Measurements from ENCODE around the gene SAMHD1.
"Not testable (repeated sequence)": the region's sequence is repeated elsewhere in the genome, so short reads cannot be mapped to it uniquely, and the experiment has no call there.

The SAMHD1 gene

DNA sequence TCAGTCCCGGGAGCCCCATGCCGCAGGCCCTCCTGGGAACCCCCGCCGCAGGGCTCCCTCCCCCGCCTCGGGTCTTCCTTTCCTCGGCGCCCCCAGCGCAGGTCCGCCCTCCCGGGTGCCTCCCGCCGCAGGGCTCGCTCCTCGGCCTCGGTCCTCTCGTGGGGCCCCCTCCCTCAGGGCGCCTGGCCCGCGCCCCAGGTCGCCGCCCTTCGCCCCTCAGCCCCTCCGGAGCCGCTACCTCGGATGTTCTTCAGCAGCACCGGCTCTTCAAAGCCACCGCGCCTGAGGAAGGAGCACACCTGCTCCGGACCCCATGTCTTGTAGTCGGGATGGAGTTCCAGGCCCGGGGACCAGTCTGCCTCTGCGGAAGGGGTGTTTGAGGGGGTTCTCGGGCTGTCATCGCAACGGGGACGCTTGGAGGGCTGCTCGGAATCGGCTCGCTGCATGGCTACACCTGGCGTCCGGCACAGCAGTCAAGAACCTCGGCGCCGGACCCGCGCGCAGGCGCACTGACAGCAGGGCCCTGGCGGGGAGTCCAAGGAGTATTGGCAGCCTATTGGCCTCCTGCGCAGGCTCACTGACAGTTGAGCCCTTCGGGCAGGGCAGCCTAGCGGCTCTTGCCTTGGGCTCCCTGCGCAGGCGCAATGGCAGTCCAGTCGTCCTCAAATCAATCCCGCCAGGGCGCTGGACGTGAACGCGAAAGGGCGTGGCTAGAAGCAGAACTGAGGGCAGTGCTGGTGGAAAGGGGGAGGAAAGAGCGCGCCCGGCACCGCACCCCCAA, at the start of gene SAMHD1:
SAMHD1 (minus strand) TSS at position 511 of the 781 bp plus-strand sequence; CDS start at position 446, 65 bp downstream.
- DNase-seq (ENCODE audit: low spot score) = peak; percentile 100

DNA sequence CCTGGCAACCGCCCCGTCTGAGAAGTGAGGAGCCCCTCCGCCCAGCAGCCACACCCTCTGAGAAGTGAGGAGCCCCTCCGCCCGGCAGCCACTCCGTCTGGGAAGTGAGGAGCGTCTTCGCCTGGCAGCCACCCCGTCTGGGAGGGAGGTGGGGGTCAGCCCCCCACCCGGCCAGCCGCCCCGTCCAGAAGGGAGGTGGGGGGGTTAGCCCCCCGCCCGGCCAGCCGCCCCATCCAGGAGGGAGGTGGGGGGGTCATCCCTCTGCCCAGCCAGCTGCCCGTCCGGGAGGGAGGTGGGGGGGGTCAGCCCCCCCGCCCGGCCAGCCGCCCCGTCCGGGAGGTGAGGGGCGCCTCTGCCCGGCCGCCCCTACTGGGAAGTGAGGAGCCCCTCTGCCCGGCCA, 48.7 kb upstream of the SAMHD1 start:
- DNase-seq (ENCODE audit: low spot score) = not testable (repeated sequence)

DNA sequence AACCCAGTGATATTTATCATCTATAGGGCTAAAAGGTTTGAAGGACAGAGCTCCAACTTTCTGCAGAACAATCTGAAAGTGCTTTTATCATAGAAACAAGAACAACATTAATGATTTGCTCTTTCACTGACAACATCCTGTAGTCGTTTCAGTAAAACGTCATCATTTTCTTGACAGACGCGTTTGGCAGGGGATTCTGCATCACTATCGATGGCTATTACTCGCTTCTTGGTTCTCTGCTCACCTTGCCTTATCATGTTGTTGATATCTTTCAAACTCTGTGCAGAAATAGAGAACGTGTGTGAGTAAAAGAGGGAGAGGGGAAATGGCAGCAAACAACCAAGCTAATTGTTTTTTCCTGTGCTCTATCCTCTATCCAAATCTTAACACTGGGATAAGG, 47.1 kb upstream of the SAMHD1 start:
- DNase-seq (ENCODE audit: low spot score) = no peak

DNA sequence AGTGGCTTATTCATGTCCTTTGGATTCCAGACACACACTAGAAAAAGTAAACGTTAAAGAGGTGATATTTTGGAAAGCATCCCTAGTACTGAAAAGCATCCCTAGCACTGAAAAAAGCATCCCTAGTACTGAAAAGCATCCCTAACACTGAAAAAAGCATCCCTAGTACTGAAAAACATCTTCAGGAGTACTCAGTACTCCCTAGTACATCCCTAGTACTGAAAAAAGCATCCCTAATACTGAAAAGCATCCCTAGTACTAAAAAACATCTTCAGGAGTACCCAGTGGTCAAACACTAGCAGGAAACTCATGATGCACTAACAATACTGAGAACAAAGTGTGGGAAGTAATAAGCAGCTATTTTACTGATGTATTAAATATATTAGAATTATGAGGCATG, 45.6 kb upstream of the SAMHD1 start:
- no peak for DNase-seq (ENCODE audit: low spot score)

DNA sequence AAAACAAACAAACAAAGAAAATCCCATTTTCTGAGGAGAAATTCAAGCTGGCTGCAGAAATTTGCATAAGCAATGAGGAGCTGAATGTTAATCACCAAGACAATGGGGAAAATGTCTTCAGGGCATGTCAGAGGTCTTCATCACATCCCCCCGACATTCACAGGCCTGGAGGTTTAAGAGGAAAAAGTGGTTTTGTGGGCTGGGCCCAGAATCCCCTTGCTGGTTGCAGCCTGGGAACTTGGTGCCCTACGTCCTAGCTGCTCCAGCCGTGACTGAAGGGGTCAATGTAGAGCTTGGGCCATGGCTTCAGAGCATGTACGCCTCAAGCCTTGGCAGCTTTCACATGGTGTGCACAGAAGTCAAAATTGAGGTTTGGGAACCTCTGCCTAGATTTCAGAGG, 42.7 kb upstream of the SAMHD1 start:
- DNase-seq (ENCODE audit: low spot score) = not testable (repeated sequence)

DNA sequence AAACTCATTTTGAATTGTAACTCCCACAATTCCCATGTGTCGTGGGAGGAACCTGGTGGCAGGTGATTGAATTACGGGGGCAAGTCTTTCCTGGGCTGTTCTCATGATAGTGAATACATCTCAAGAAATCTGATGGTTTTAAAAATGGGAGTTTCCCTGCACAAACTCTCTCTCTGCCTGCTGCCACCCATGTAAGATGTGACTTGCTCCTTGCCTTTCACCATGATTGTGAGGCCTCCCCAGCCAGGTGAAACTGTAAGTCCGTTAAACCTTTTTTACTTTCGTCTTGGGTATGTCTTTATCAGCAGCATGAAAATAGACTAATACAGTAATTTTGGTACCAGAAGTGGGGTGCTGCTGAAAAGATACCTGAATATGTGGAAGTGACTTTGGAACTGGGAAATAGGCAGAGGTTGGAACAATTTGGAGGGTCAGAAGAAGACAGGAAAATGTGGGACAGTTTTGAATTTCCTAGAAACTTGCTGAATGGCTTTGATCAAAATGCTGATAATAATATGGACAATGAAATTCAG, 41.4 kb upstream of the SAMHD1 start:
- no peak for DNase-seq (ENCODE audit: low spot score)

DNA sequence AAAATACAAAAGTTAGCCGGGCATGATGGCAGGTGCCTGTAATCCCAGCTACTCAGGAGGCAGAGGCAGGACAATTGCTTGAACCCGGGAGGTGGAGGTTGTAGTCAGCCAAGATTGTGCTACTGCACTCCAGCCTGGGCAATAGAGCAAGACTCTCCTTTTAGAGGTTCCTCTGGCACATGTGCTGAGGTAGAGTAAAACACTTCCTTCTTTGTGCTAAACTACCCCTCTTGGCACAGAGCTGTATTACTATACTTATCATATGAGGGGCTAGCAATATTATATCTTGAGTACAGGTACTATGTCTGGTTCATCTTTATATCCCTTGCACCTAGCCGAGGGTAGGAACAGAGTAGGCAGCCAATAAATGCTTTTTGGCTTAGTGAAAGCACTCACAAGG, 40.2 kb upstream of the SAMHD1 start:
- no peak for DNase-seq (ENCODE audit: low spot score)

DNA sequence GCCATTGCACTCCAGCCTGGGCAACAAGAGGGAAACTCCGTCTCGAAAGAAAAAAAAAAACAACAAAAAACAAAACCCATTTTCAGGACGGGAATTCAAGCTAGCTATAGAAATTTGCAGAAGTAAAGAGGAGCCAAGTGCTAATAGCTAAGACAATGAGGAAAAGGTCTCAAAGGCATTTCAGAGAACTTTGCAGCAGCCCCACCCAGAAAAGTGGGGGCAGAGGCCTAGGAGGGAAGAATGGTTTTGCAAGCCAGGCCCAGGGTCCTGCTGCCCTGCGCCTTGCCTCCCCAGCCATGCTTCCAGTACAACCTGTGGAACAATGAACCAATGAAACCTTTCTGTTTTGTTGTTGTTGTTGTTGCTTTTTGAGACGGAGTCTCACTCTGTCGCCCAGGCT, 38.3 kb upstream of the SAMHD1 start:
- DNase-seq (ENCODE audit: low spot score) = no peak

DNA sequence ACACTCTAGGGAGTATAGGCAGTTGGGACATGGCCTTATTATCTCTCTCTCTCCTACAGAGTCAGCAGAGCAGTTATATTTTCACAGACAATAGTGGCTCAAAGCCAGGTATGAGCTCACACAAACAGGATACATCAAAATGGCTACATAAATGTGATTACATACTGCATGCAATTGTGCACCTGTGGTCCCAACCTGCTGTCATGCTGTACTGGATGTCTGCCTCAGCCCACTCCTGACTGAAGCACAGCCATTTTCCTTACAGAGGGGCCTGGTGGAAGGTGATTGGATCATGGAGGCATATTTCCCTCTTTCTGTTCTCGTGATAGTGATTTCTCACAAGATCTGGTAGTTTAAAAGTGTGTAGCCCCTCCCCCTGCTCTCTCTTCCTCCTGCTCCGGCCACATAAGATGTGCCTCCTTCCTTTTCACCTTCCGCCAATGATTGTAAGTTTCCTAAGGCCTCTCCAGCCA, 37.0 kb upstream of the SAMHD1 start:
- DNase-seq (ENCODE audit: low spot score) = no peak

DNA sequence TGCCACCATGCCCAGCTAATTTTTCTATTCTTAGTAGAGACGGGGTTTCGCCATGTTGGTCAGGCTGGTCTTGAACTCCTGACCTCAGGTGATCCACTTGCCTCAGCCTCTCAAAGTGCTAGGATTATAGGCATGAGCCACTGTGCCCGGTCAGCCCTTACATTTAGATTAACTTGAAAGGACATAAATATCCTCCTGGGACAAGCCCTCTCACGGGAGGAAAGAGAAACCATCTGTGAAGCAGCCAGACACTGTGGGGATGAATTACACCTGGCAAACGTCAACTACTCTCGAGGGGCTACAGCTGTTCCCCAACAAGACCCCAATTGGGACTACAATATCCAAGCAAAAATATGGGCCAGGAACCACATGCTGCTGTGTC, 32.7 kb upstream of the SAMHD1 start:
- no peak for DNase-seq (ENCODE audit: low spot score)

DNA sequence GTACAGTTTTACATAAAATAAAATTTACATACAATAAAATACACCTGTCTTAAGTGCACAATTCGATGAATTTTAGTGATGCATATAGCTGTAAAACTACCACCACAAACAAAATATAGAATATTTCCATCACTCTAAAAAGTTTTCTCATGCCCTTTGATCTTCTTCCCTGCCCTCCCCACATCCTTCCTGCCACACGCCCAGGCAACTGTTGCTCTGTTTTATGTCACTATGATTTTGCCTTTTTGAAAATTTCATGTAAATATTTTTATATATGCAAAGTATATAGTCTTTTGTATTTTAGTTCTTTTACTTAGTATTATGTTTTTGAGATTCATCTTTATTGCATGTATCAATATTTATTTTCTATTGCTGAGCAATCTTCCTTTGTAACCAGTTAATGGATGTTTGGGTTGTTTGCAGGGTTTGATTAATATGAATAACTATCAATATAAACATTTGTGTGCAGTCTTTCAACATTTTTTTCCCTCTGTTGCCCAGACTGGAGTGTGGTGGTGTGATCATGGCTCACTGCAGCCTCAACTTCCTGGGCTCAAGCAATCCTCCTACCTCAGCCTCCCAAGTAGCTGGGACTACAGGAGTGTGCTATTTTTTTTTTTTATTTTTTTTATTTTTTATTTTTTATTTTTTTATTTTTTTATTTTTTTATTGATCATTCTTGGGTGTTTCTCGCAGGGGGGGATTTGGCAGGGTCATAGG, 23.8 kb upstream of the SAMHD1 start:
- DNase-seq (ENCODE audit: low spot score) = no peak

DNA sequence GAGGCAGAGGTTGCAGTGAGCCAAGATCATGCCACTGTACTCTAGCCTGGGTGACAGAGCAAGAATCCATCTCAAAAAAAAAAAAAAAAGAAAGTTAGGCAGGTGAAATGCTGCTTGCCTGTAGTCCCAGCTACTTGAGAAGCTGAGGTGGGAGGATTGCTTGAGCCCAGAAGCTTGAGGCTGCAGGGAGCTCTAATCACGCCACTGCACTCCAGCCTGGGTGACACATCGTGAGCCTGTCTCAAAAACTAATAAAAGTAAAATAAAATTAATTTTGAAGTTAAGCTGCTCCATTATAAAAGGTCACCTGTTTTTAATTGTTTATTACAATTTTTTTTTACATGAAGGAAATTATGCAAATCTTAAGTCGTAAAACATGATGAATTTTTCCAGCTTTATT, 23.2 kb upstream of the SAMHD1 start:
- no peak for DNase-seq (ENCODE audit: low spot score)

DNA sequence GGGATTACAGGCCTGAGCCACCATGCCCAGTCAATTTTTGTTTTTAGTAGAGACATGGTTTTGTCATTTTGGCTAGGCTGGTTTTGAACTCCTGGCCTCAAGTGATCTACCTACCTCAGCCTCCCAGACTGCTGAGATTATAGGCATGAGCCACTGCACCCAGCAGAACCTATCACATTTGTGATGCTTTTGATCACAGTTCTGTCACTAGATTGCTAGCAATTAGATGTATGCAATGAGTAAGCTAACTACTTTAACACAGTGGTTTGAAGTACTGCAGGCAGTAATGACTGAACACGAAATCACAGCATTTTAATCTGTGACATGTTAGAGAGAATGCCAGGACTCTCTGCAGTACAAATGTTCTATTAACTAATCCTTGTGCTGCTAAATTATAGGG, 19.6 kb upstream of the SAMHD1 start:
- no peak for DNase-seq (ENCODE audit: low spot score)

DNA sequence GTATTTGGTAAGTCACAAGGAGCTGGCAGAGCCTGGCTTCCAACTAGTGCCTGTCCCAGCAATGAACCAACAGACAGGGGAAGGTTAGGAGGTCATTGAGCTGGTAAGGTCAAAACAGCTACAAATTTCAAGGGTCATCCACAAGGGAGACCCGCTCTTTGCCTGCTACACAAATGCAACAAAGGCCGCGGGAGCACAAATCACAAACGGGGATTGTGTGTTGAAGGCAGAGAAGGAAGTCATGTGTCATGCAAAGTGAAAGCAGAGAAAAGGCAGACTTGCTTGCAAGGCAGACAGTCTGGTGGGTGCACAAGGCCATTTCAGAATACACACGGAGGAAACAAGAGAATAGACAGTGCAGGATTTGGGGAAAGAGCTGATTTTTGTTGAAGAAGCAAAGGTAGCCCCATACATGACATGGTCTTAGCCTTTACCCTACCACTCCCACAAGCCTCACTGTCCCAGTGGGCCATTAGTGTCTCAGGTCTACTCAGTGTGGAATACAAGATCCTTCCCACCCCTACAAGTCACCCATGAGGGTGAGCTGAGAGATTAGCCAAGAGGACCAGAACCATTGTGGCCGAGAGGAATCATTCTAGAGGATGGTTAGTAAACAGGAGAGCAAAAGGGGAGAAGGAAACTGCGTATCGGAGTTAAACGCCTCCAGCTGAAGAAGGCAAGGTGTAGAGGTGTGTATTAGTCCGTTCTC, 18.1 kb upstream of the SAMHD1 start:
- DNase-seq (ENCODE audit: low spot score) = no peak

DNA sequence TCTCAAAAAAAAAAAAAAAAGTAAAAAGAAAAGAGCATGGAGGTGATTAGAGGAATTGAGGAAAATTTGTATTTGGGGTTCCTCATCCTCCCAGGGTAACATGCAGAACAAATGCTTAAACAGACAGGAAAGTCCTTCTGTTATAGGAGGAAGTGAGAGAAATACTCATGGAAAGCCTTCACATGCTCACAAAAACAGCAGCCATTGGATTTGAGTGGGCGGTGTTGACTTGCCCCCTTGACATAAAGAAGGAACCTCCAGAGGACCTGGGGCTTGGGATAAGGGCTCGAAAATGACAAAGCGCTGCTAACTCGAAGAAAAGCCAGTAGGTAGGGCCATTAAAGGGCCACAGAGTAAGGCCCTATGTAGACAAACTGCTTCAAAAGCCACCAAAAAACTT, 17.5 kb upstream of the SAMHD1 start:
- no peak for DNase-seq (ENCODE audit: low spot score)

DNA sequence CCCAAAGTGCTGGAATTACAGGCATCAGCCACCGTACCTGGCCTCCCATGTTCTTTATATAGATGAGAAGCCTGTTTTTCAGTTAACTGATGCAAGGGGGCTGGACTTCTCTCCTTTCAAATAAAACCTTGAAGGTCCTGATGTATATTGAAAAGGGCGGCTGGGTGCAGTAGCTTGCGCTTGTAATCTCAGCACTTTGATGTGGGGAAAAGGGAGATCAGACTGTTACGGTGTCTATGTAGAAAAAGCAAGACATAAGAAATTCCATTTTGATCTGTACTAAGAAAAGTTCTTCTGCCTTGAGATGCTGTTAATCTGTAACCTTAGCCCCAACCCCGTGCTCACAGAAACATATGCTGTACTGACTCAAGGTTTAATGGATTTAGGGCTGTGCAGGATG, 16.1 kb upstream of the SAMHD1 start:
- DNase-seq (ENCODE audit: low spot score) = no peak

DNA sequence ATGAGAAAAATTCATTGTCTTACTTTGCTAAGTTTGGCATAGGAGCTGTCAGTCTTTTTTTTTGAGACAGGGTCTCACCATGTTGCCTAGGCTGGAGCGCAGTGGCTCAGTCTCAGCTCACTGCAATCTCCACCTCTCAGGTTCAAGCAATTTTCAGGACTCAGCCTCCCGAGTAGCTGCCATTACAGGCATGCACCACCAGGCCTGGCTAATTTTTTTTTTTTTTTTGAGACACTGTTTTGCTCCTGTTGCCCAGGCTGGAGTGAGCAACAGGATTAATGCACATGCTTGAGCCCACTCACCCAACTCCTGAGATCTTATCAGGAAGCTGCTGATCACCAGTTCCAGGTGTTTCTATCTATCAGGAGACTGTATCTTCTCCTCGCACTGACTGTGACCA, 15.5 kb upstream of the SAMHD1 start:
- DNase-seq (ENCODE audit: low spot score) = not testable (repeated sequence)

DNA sequence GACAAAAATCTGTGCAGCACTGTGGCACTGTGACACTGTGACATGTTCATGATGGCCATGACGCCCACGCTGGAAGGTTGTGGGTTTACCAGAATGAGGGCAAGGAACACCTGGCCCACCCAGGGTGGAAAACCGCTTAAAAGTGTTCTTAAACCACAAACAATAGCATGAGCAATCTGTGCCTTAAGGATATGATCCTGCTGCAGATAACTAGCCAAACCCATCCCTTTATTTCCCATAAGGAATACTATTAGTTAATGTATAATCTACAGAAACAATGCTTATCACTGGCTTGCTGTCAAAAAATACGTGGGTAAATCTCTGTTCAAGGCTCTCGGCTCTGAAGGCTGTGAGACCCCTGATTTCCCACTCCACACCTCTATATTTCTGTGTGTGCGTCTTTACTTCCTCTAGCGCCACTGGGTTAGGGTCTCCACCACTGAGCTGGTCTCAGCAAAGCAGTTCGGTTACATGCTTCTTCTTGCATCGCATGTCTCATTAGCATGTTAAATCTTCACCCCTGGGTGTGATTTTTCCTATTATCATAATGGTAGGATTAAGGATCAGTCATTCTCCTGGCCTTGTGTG, 10.9 kb upstream of the SAMHD1 start:
- not testable (repeated sequence) for DNase-seq (ENCODE audit: low spot score)

DNA sequence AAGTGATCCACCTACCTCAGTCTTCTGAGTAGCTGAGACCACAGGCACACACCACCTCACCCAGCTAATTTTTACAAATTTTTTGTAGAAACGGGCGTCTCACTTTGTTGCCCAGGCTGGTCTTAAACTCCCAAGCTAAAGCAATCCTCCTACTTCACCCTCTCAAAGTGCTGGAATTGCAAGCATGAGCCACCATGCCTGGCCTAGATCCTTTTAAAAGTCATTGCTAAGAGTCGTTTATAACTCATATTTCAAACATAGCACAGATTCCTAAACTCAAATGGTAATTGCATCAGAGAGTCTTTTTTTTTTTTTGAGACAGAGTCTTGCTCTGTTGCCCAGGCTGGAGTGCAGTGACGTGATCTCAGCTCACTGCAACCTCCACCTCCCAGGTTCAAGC, 7.7 kb upstream of the SAMHD1 start:
- DNase-seq (ENCODE audit: low spot score) = no peak

DNA sequence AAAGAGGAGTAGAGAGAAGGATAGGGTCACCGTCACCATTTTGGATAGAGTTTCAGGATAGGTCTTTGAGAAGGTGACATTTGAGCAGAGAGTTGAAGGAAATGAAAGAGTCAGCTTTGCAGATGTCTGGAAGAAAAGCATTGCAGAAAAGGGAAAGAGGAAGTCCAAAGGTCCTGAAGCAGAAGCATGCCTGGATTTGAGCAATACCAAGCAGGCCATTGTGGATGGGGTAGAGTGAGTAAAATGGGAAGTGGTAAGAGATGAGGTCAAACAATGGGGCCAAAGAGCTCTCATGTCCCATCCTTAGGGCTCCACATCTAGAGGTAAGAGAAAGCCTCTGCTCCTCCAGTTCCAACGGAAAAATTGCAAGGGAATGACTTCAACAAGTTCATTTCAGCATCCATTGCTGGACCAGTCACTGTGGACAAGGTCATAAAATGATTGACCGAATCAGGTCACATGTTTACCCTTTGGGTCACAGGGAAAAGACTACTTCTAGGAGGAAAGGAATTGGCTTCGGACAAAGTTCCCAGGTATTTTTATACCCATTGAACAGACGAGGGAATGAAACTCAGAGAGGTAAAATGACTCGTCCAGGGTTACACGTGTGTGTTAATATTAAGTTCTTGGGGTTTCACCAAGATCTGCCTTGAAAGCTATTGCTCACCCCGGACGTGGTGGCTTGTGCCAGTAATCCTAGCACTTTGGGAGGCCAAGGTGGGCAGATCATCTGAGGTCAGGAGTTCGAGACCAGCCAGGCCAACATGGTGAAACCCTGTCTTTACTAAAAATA, 6.6 kb upstream of the SAMHD1 start:
- DNase-seq (ENCODE audit: low spot score) = no peak

DNA sequence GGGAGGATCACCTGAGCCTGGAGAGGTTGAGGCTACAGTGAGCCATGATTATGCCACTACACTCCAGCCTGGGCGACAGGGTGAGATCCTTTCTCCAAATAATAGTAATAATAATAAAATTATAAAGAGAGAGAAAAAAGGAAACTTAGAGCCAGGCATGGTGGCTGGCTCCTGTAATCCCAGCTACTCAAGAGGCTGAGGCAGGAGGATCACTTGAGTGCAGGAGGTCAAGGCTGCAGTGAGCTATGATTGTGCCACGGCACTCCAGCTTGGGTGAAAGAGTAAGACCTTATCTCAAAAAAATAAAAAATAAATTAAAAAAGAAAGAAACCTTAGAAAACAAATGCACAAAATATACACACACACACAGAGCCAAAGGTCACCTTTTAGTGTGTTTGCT, 5.2 kb upstream of the SAMHD1 start:
- no peak for DNase-seq (ENCODE audit: low spot score)

Data from GM03348 (cell line).